ENCODE results near the gene ZNF672.

DNA sequence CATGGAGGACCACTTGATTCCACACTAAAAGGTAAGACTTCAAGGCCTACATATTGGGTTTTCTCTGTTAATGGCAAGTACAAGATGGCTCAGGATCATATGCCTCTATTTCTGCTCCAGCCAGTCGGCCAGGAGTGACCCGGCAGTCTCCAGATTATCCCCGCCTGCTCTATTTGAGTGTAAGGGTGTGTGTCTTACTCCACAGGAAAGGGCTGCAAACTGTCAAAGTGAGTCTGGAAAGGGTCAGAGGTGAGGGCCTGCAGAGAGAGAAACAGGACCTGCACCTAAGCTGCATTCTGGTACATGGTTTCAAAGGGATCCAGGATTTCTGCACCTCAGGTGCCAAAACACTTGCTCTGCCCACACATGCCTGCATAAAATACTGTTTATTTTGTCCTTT lies 11.6 kb downstream of the ZNF672 start:
- TF ChIP-seq POLR2A (IDR thresholded peaks at IDR 0.05) (no peak), EP300 (IDR thresholded peaks at IDR 0.05) (no peak), CTCF (IDR thresholded peaks at IDR 0.05) (no peak), POLR2AphosphoS5 (IDR thresholded peaks at IDR 0.05) (no peak)
